KBM-7 (cell line): Measurements from ENCODE around the gene YPEL1.
"Not testable (repeated sequence)": the region's sequence is repeated elsewhere in the genome, so short reads cannot be mapped to it uniquely, and the experiment has no call there.

Experiments used
- DNase-seq: peaks from one replicate; pipeline ENCODE4 v3.0.0-alpha.2; 2015
- in situ Hi-C: fragments of 300-500 bp; cut with MboI; formaldehyde crosslinking; loops from 2 replicates; pipeline ENCODE4 v1.14.3; 2020; ENCODE audit warnings: low sequenced_read_pairs, low pct_unique_long_range_greater_than_20kb, mixed read lengths

YPEL1 gene

DNA sequence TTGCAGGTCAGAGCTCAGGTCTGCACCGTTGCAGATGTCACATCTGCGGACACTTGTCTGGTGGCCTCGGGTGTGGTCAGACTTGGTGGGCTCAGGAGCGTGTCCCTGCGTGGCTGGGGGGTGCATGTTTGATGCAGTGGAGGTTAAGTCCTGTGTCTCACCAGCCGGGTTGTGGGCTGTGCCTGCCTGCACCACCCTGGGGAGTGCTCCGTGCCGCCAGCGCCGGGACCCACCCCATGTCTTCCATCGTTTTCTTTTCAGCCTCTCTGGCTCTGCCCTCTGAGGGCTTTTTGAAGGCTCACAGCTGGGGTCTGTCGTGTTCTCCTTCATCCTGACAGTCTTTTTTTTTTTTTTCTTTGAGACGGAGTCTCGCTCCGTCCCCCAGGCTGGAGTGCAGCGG lies 43.8 kb downstream of the YPEL1 start:
- in situ Hi-C loops = no loop called here
- no peak for DNase-seq

DNA sequence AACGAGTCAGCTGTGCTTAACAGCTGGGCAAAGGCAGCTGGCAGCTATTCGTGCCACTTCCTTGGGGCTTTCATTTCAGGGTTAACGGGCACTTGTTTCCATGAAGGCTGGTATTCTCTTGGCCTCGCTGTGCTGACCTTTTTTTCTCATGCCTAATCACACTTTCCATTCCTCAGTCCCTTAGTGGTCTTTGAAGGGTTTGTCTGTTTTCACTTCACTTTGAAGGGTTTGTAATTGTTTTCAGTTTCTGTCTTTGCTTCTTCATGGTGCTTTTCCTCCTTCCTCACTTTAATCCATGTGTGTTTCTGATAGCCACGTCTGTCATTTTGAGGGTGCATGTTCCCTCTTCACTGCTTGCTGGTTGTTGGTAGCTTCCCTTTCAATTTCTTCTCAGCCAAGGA lies 45.2 kb downstream of the YPEL1 start:
- in situ Hi-C loops = no loop called here
- no peak for DNase-seq

DNA sequence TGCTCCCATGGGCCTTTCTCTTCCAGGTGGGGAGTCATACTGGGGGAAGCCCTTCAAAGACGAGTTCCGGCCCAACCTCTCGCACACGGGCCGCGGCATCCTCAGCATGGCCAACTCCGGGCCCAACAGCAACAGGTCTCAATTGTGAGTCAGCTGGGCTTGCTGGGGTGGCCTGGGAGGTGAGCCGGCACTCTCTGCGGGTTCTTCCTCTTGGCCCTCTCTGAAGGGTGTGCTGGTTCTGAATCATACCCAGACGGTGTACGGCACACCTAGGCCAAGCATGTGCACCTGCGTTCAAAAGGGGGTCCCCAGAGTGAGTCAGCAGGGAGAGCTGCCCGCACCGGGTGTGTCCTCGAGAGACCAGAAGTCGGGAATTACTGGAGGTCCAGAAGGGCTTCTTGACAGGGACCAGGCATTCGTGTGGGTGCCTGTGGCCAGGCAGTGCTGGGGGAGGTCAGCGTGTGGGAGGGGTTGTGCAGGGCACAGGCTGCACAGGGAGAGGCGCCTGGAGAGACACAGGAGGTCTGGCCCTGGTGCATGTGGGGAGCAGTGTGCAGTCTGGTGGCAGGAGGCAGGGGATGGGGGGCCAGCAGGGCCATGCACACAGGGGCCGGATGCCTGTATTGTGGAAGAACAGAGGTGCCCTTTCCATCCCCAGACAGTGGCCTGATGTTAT lies 46.8 kb downstream of the YPEL1 start:
- DNase-seq = no peak
- in situ Hi-C loops = no loop called here

DNA sequence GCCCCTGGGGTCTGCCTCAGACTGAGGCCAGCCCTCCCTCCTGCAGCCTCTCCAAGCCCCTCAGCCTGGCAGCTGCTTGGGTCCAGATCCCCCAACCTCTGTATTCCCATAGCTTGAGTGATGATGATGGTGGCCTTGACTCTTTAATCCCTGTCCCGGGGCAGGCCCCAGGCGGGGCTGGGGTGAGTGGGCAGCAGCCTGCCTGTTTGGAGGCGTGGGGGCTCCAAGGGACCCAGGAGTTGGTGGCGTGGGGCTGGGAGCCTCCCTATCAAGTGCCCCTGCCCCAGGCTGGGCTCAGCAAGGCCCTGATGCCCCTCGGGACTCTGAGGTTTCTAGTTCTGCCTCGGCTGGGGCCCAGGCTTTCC lies 47.3 kb downstream of the YPEL1 start:
- in situ Hi-C loops = no loop called here
- no peak for DNase-seq

DNA sequence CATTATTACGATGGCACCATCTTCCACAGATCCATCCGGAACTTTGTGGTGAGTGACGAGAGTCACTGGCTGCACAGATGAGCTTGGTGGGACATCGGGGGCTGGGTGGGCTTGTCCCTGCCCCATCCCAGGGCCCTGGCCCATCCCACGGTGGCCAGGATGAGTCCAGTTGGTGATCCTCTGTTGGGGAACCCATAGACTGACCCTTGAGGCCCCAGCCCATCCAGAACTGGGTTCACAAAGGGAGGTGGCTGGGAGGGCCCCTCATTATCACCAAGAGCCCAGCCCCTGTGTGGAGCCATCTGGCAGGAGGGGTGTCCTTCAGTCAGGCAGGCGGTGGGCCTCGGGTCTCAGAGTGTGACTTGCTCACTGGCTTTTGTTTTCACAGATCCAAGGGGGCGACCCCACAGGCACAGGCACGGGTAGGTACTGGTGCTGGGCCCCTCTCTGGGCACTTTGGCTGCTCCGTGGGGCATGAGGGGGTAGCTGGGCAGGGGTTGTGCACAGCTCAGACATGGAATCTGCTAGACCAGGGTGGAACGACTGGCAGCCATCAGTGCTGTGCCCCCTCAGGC lies 47.8 kb downstream of the YPEL1 start:
- in situ Hi-C loops = no loop called here

DNA sequence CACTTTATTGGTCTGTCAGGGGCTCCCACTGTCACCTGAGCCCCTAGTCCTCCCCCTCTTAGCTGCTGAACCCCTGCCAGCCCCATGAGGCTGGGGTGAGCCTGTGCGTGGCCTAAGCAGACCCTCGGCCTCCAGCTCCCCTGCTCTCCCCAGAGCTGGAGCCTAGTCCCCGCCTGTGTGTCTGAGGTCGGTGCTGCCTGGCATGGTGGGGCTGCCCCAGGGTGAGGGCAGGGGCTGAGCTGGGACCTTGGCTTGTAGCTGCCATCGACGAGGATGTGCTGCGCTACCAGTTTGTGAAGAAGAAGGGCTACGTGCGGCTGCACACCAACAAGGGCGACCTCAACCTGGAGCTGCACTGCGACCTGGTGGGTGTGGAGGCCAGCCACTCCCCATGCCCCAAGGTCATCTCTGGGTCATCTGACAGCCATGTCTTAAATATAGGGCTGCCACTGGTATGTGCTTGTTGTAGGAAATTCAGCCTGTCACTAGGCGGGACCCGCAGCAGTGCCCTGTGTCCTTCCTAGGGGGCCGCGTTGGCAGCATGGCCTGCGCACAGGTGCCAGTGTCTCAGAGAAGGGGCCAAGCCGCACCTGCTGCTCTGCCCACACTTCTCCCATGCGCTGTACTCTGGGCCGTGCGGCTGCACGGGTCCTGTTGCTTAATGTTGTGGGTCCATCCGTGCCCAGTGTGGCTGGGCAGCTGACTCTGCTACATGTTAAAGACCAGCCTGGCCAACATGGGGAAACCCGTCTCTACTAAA lies 48.8 kb downstream of the YPEL1 start:
- DNase-seq = no peak
- in situ Hi-C loops = no loop called here

More for the DNA sequence above, 47.8 kb downstream of the YPEL1 start:
- DNase-seq = no peak

DNA sequence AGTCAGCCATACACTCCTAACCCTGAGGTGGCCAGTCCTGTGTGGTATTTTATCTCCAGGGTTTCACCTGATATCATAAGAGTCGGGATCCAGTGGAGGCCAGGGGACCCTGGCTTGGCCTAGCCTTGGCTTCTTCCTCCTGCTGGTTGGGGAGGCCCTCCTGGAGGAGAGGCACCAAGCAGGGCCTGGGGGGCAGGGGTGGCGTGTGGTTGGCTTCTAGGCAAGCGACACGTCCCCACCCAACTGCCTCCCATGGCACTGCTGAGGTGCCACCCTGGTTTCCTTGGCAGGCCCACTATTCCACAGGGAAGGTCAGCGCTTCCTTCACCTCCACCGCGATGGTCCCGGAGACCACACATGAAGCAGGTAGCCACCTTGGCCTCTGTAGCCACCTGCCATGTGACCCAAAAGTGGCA lies 49.4 kb downstream of the YPEL1 start:
- in situ Hi-C loops = no loop called here
- no peak for DNase-seq

DNA sequence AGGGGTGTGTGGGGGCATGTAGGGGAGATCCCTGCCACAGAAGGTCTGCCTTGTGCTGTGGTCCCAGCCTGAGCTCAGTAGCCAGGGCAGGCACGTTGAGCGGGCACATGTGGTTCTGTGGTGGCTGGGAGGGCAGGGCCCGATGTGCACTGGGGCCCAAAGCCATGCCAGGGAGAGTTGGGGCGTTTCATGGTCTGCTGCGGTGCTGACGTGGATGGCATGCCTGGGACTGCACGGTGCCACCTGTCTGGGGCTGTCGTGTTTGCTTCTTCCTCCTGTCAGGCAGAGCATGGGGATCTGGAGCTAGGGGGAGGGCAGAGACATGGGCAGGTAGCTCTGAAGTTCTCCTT lies 50.5 kb downstream of the YPEL1 start:
- in situ Hi-C loops = no loop called here
- DNase-seq = no peak

DNA sequence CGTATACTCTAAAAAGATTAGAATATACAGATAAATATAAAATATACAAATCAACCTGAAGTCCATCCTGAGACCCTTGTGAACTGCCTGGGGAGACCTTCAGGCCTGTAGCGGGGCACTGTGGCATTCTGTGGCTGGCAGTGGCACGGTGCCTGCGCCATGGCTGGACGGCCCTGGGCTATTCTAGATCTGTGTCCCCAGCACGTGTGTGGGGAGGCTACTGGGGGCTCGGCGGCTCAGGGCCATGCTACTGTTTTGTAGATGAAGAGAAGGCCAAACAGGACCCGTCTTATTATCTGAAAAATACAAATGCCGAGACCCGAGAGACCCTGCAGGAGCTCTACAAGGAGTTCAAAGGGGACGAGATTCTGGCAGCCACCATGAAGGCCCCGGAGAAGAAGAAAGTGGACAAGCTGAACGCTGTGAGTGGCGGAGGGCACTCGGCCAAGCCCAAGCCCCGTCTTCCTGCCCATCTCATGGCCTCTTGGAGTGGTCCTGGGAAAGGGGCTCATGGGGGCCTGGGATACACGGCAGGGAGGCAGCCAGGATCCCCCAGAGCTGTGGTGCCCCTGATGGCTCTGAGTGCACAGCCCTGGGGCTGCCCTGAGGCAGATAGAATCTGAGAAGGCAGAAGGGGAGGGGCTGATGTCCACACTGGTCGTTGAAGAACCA lies 51.0 kb downstream of the YPEL1 start:
- DNase-seq = no peak
- in situ Hi-C loops = no loop called here

DNA sequence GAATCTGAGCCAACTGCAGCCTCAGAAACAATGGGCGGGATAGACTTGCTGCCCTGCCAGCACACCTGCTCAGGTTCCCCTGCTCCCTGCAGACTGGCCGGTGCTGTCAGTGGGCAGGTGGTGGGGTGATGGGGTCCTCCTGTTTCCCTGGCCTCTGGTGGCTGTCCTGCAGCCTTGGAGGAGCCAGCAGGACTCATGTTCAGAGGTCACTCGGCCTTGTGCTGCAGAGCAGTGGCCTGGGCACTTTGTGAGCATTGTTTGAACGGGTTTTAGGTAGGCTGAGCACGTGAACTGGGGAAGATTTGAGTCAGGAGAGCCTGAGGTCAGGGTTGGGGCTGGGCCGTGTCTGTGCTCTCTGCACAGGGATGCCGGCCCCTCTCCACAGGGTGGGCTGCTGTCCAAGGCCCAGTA lies 52.2 kb downstream of the YPEL1 start:
- no peak for DNase-seq
- in situ Hi-C loops = no loop called here

DNA sequence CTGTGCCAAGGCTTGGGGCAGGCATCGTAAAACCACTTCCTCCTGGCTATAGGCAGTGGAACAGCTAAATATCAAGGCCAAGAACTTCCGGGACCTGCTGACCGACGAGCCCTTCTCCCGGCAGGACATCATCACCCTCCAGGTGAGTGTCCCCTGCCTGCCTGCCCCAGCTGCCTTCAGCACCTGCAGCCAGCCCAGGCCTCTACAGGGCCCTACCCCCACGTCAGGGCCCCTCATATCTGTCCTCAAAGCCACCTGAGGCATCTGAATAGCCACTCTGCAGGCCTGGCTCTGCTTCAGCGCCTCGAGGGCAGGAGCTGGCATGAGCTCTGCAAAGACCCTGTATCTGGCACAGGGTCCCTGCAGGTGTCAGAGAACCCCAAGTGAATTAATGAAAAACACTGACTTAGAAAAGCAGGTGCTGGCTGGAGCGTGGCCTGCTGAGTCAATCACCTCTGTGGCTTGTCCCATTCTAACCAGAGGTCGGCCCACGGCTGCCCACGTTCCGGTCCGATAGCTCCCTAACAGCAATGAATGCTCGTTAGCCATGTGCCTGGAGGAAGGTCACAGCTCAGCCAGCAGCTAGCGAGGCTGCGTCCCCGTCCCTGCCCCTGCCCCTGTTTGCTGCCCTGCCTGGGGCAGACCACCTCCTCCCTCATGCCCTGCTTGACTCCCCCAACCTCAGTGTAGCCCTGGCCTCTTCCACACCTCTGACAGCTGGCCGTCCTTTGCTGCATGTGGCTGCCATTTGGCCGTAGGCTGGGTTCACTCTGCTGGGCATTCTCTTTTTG lies 53.0 kb downstream of the YPEL1 start:
- in situ Hi-C loops = no loop called here
- no peak for DNase-seq

DNA sequence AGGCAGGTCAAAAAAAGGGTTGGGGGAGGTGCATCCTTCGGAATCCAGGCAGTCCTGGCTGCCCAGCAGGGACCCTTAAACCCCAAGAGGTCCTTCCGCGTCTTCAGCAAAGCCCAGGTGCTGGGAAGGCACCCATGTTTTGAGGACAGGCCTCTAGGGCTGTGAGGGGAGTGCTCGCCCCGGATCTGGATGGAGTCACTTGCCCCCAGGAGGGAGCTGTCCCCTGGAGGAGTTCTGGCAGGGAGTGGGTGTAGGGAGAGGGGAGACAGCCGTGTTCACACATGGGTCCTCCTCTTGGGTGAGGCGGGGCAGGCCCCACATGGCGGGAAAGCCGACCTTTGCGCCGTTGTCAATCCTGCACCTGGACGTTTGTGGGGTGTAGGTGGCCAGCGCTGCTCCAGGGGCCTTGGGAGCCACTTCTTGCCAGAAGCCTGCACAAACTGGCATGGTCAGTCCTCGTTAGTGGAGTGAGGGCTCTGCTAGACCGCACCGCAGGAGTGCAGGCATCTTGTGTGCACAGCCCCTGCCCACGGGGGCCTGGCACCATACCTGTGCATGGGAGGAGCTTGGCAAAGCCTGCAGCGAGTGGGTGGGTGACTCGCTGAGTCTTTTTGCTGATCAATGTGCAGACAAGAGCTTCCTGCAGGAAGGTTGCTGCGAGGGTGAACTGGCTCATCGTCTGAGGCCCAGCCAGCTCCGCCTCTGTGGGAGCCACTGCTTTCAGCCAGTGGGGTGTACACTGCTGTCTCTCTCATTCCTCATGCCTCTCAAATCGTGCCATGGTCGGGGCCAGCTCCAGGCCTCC lies 53.8 kb downstream of the YPEL1 start:
- in situ Hi-C loops = no loop called here
- no peak for DNase-seq

DNA sequence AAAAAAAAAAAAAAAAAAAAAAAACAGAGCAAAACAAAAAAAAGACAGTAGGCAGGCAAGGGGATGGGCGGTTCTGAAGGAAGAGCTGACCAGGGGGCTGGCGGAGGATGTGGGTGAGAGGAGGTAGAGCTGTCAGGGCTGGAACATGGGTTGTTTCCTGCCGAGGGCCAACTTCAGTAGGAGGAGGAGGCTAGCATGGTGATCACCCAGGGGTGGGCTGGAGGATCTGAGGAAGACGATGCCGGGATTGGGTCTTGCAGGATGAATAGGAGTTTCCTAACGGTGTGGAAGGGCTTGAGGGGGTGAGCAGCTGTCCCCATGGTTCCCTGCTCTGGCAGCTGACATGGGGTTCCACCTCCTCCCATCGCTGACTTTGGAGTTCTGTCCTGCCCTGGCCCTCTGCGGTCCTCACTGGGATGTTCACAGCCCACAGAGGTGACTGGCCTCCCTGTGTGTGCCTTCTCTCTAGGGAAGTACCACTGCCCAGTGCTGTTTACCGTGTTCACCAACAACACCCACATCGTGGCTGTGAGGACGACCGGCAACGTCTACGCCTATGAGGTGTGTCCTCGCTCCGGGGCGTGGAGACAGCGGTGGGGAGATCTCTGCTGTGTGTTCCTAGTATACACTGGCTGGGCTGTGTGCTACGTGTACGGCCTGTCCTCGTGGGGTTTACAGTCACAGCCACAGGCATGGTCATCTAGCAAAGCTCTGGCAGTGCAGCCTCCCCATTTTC lies 54.6 kb downstream of the YPEL1 start:
- DNase-seq = no peak
- in situ Hi-C loops = no loop called here

DNA sequence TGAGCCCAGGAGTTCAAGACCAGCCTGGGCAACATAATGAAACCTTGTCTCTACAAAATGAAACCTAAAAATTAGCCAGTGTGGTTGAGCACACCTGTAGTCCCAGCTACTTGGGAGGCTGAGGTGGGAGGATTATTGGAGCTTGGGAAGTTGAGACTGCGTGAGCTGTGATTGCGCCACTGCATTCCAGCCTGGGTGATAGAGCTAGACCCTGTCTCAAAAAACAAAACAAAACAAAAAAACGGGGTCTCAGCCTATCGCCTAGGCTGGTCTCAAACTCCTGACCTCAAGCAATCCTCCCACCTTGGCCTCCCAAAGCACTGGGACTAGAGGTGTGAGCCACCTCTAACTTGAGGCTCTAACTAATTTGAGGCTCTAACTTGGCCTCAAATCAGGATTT lies 56.2 kb downstream of the YPEL1 start:
- in situ Hi-C loops = no loop called here
- no peak for DNase-seq

DNA sequence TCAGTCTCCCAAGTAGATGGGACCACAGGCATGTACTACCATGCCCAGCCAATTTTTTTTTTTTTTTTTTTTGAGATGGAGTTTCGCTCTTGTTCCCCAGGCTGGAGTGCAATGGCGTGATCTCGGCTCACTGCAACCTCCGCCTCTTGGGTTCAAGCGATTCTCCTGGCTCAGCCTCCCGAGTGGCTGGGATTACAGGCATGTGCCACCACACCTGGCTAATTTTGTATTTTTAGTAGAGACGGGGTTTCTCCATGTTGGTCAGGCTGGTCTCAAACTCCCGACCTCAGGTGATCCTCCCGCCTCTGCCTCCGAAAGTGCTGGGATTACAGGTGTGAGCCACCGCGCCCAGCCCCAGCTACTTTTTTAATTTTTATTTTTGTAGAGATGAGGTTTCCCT lies 56.8 kb downstream of the YPEL1 start:
- DNase-seq, in situ Hi-C loops: not testable (repeated sequence)

DNA sequence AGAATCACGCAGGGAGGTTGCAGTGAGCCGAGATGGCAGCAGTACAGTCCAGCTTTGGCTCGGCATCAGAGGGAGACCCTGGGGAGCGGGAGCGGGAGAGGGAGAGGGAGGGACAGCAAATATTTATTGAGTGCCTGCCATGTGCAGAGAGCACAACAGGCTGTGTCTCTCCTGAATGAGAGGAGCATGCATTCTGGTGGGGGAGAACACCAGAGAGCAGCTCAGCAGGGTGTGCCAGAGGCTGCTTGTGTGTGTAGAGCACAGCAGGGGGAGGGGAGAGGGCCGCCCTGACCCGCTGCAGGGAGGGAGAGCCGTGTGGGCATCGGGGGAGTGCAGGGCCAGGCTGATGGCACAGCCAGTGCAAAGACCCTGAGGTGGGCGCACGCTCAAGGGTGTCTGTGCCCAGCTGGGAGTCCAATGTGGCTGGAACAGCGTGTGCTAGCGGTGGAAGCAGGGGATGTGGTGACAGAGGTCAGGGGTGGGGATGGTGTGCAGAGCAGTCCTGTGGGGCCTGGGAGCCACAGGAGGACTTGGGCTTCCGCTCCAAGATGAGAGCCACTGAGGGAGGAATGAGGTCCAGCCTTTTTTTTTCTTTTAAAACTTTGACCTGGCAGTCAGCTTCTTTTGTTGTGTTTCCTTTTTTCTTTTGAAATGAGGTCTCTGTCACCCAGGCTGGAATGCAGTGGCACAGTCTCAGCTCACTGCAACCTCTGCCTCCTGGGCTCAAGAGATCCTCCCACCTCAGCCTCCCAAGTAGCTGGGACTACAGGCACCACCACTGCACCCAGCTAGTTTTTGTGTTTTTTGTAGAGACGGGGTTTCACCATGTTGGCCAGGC lies 57.8 kb downstream of the YPEL1 start:
- no peak for DNase-seq
- in situ Hi-C loops = no loop called here

DNA sequence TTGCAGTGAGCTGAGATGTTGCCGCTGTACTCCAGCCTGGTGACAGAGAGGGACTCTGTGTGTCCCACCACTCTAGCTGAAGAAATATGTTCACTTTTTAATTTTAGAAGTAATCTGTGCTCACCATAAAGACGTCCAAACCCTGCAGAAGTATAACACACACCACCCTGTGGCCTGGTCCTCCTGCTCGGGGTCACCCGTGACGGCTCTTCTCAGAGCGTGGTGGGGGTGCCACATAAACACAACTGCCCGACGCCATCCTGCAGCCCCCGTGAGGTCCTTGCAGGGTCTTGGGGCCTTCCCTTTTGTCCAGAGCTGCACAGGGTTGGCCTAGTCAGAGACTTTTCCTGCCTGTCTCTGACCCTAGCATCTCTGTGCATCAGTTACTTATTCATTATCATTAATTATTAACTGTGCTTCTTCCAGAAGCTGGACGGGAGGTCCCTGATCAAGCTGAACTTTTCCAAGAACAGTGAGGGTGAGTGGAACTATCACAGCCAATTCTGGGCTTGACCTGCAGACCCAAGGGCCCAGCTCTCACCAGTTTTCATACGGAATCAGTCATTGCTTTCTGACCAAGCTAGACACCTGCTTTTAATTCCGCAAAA lies 60.9 kb downstream of the YPEL1 start:
- no peak for DNase-seq
- in situ Hi-C loops = no loop called here
